ENCODE data around the gene LBP.

DNA sequence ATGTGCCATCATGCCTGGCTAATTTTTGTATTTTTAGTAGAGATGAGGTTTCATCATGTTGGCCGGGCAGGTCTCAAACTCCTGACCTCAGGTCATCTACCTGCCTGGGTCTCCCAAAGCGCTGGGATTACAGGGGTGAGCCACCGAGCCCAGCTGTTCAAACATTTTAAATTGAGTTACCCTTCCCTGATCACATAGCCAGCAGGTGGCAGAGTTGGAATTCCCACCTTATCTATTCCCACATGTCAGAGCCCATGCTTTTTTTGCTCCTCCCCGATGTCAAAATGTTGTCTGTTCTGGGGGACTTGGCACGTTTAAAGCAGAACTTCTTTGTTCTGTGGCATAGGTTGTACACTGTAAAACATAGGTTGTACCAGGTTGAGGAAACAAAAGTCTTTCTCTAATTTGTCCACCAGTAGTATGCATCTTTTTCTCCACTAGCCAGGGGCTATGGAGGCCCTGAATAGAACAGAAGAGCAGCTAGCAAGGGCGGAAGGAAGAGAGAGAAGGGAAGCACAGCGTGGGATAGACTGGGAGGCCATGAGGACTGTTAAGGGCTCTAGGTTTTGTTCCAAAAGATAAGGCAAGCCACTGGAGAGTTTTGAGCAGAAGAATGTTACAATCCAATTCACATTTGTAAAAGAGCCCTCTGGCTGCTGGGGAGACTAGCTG, 7.3 kb upstream of the LBP start:
- TF ChIP-seq MXI1 (IDR thresholded peaks at IDR 0.05; ENCODE audit: borderline replicate concordance, low read depth, low read length) (no peak), ATF7-NPFF (CRISPR knock-in tag; IDR thresholded peaks at IDR 0.05; ENCODE audit: low read depth) (no peak), NR2C2 (CRISPR knock-in tag; IDR thresholded peaks at IDR 0.05; ENCODE audit: borderline replicate concordance) (no peak), USF2 (IDR thresholded peaks at IDR 0.05; ENCODE audit: low read depth, low read length) (no peak), USF2 (CRISPR knock-in tag; IDR thresholded peaks at IDR 0.05; ENCODE audit: borderline replicate concordance) (no peak), ZBTB42 (CRISPR knock-in tag; IDR thresholded peaks at IDR 0.05) (no peak), CBFB (CRISPR knock-in tag; IDR thresholded peaks at IDR 0.05) (no peak), ZNF274 (CRISPR knock-in tag; IDR thresholded peaks at IDR 0.05) (no peak), ZNF720 (CRISPR knock-in tag; IDR thresholded peaks at IDR 0.05) (no peak), SRSF4 (IDR thresholded peaks at IDR 0.05; ENCODE audit: low read depth, low read length, poor library complexity, severe bottlenecking) (no peak), ASH2L (IDR thresholded peaks at IDR 0.05; ENCODE audit: insufficient read length, low read depth, low read length) (no peak), SIN3A (IDR thresholded peaks at IDR 0.05; ENCODE audit: borderline replicate concordance, low read depth, low read length) (no peak), ZBTB20 (CRISPR knock-in tag; IDR thresholded peaks at IDR 0.05; ENCODE audit: borderline replicate concordance, low read depth) (no peak)
- TF ChIP-seq, protein P1, sequence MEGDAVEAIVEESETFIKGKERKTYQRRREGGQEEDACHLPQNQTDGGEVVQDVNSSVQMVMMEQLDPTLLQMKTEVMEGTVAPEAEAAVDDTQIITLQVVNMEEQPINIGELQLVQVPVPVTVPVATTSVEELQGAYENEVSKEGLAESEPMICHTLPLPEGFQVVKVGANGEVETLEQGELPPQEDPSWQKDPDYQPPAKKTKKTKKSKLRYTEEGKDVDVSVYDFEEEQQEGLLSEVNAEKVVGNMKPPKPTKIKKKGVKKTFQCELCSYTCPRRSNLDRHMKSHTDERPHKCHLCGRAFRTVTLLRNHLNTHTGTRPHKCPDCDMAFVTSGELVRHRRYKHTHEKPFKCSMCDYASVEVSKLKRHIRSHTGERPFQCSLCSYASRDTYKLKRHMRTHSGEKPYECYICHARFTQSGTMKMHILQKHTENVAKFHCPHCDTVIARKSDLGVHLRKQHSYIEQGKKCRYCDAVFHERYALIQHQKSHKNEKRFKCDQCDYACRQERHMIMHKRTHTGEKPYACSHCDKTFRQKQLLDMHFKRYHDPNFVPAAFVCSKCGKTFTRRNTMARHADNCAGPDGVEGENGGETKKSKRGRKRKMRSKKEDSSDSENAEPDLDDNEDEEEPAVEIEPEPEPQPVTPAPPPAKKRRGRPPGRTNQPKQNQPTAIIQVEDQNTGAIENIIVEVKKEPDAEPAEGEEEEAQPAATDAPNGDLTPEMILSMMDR (CRISPR knock-in tag; IDR thresholded peaks at IDR 0.05) = peak; percentile 65
